Lung (tissue), 12 donors: ENCODE results near the gene NFATC2IP. TPM values are rescaled to one million over a fixed set of nuclear protein-coding genes. Genes with fewer than 3 reads are reported as not detected.
A peak's percentile ranks its signal among the peaks of the same experiment; 100 is the strongest.

Experiments
- ATAC-seq: fragments of 200-7000 bp; cut with Tn5 transposase; one replicate; pipeline ENCODE4 v1.9.1; 2020; ENCODE audit warnings: moderate number of reproducible peaks; ENCODE audit not compliant: insufficient read depth, low FRiP score
- DNase-seq, 3 donors: peaks; one replicate each; pipeline ENCODE4 v3.0.0-alpha.2; 2013 to 2017
- H3K27ac ChIP-seq, 2 donors: one replicate each; pipeline ENCODE4 v1.5.1; 2013; ENCODE audit warnings: mild to moderate bottlenecking in 2 of 2, moderate library complexity in 2 of 2, control low read depth in 1 of 2, inconsistent platforms in 1 of 2, low read depth in 1 of 2, low read length in 1 of 2
- H3K27me3 ChIP-seq, 3 donors: one replicate each; pipeline ENCODE4 v1.5.1; 2013; ENCODE audit warnings: low read length in 2 of 3; ENCODE audit not compliant: control insufficient read depth in 3 of 3, insufficient read depth in 3 of 3
- H3K36me3 ChIP-seq, 4 donors: one replicate each; pipeline ENCODE4 v1.5.1; 2013; ENCODE audit warnings: low read length in 4 of 4, mild to moderate bottlenecking in 1 of 4, moderate library complexity in 1 of 4; ENCODE audit not compliant: control insufficient read depth in 4 of 4, insufficient read depth in 4 of 4
- H3K4me1 ChIP-seq, 5 donors: one replicate each; pipeline ENCODE4 v1.5.1; 2013; ENCODE audit warnings: low read length in 5 of 5, mild to moderate bottlenecking in 2 of 5, moderate library complexity in 1 of 5; ENCODE audit not compliant: control insufficient read depth in 5 of 5, insufficient read depth in 5 of 5
- H3K4me3 ChIP-seq: one replicate; pipeline ENCODE4 v1.5.1; 2013; ENCODE audit warnings: mild to moderate bottlenecking, control low read depth, moderate library complexity
- H3K9ac ChIP-seq, 2 donors: one replicate each; pipeline ENCODE4 v1.5.1; 2013; ENCODE audit warnings: low read length in 2 of 2, control low read depth in 1 of 2; ENCODE audit not compliant: insufficient read depth in 1 of 2
- H3K9me3 ChIP-seq, 4 donors: one replicate each; pipeline ENCODE4 v1.5.1; 2013; ENCODE audit warnings: low read length in 3 of 4, mild to moderate bottlenecking in 1 of 4, moderate library complexity in 1 of 4; ENCODE audit not compliant: control insufficient read depth in 4 of 4, insufficient read depth in 3 of 4
- CTCF ChIP-seq: IDR thresholded peaks from 2 replicates; pipeline ENCODE4 v1.5.1; 2012; ENCODE audit warnings: mild to moderate bottlenecking; ENCODE audit errors: control extremely low read depth, extremely low read depth
- WGBS, 2 donors: extraction: QIAGEN DNeasy Blood & Tissue Kit; methylation state at CpG; one replicate each; pipeline ENCODE4 v1.1.7; 2013; 5-methylcytosine and 5-hydroxymethylcytosine counted together
- polyA plus RNA-seq, 2 donors: library from polyadenylated mRNA; stranded (reverse); fragments of 200-250 nt; gene quantifications; one replicate each; pipeline ENCODE4 v1.2.1, GENCODE V29; 2013
- total RNA-seq, 2 donors: library from RNA; depleted of rRNA in 1 of 2; stranded (reverse); fragments of >200 nt in 1 of 2; gene quantifications; one replicate each; pipeline ENCODE4 v1.2.1, GENCODE V29; 2014 to 2021
- donor health status: control.
- donor health status: control.
- donor health status: Bipolar disorder and iron deficiency.
- donor health status: healthy.
- donor health status: DM: yes; HTN: yes; CAD: no.

Gene NFATC2IP
- total and polyA plus RNA-seq, 4 donors = 21.0 to 37.0 (median 27.4) TPM

DNA sequence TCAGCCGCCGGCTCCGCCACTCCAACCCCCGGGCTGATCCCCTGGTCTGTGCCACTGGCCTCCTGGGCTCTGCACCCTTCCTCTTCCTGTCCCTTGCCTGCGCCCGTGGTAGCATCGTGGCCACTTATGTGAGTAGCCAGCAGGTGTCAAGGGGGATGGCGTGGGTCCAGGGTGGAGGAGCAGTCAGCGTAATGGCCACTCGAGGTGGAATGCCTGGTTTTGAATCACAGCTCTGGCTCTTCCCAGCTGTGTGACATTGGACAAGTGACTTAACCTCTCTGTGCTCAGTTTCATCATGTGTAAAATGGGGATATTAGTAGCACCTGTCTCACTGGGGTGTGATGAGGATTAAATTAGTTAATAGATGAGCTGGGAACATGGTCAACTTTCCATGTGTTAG, 31.7 kb downstream of the NFATC2IP start:
- 94 to 99% methylated on average over 10 of the region's 10 CpGs for WGBS, 2 donors
- H3K4me3 ChIP-seq = no peak overlapping the region
- no peaks in the 10 kb centered on the region for H3K27me3 ChIP-seq
- H3K9ac ChIP-seq = no peak overlapping the region
- no peak overlapping the region for H3K27ac ChIP-seq
- H3K4me1 ChIP-seq = no peaks in the 10 kb centered on the region
- TF ChIP-seq CTCF = no peak
- no peak for DNase-seq
- peaks cover 0 to 5% (median 3%) of the 10 kb centered on the region in 4 donors for H3K9me3 ChIP-seq
- H3K36me3 ChIP-seq = peaks cover 5 to 58% (median 29%) of the 10 kb centered on the region in 4 donors
- no peak for ATAC-seq

DNA sequence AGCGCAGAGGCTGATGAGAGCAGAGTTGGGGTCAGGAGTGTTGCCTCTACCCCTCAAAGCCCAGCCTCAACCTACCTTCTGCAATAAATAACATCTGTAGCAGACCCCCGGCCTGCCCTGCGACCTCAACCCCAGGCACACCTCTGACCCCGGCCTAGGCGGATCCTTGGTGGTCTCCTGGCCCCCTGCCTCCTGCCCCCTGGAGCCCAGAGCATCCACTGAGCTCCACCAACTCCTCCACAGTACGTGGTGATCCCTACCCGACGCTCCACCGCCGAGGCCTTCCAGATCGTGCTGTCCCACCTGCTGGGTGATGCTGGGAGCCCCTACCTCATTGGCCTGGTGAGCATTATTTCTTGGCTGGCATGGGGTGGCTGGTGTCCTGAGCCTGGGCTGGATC, 32.2 kb downstream of the NFATC2IP start:
- Histone ChIP-seq H3K4me3 (no peak overlapping the region), H3K9me3 (peaks cover 0 to 5% (median 3%) of the 10 kb centered on the region in 4 donors), H3K4me1 (no peaks in the 10 kb centered on the region), H3K27ac (no peak overlapping the region), H3K9ac (no peak overlapping the region), H3K27me3 (no peaks in the 10 kb centered on the region), H3K36me3 (peaks cover 5 to 54% (median 30%) of the 10 kb centered on the region in 4 donors)
- no peak for TF ChIP-seq CTCF
- whole genome bisulfite sequencing, 2 donors = 94 to 96% methylated on average over 11 of the region's 11 CpGs
- no peak for DNase-seq
- ATAC-seq = no peak

- H3K9ac ChIP-seq = no peak overlapping the region
- ATAC-seq (no peak), DNase-seq (no peak)
- H3K4me1 ChIP-seq = no peaks in the 10 kb centered on the region
- peaks cover 0 to 5% (median 3%) of the 10 kb centered on the region in 4 donors for H3K9me3 ChIP-seq
- H3K27ac ChIP-seq = no peak overlapping the region
- no peaks in the 10 kb centered on the region for H3K27me3 ChIP-seq
- no peak overlapping the region for H3K4me3 ChIP-seq
- WGBS, 2 donors = 95% methylated on average over 18 of the region's 18 CpGs
- H3K36me3 ChIP-seq = peaks cover 5 to 50% (median 28%) of the 10 kb centered on the region in 4 donors
- TF ChIP-seq CTCF = no peak
Observed at GRCh38 chr16:28983644-28984043, 32.9 kb downstream of the NFATC2IP start.

DNA sequence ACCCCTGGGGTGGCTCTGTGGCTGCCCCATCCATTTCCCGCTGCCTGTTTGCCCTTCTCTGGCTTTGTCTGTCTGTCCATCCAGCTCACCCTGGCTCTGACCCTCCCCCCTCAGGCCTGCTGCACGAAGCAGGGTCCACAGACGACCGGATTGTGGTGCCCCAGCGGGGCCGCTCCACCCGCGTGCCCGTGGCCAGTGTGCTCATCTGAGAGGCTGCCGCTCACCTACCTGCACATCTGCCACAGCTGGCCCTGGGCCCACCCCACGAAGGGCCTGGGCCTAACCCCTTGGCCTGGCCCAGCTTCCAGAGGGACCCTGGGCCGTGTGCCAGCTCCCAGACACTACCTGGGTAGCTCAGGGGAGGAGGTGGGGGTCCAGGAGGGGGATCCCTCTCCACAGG, 33.4 kb downstream of the NFATC2IP start:
- no peak overlapping the region for H3K9ac ChIP-seq
- ATAC-seq = no peak
- H3K27me3 ChIP-seq = no peaks in the 10 kb centered on the region
- WGBS, 2 donors = 73 to 75% methylated on average over 12 of the region's 12 CpGs
- DNase-seq = no peak
- peaks cover 0 to 5% (median 3%) of the 10 kb centered on the region in 4 donors for H3K9me3 ChIP-seq
- no peak for TF ChIP-seq CTCF
- peak overlapping the region in 1 of 2 donors; percentile 18 for H3K27ac ChIP-seq
- H3K4me3 ChIP-seq = no peak overlapping the region
- H3K4me1 ChIP-seq = no peaks in the 10 kb centered on the region
- peaks cover 5 to 51% (median 28%) of the 10 kb centered on the region in 4 donors for H3K36me3 ChIP-seq
